ENCODE results near the gene SUGP2. TPM values are rescaled to one million over a fixed set of nuclear protein-coding genes. Genes with fewer than 3 reads are reported as not detected.

SUGP2 gene
- polyA plus RNA-seq, 1 donor from 2014 or later, result 204 TPM

GRCh38 chr19:18984251-18984650 is 49.1 kb downstream of the SUGP2 start:
- Histone ChIP-seq H3F3A (ENCODE audit: insufficient read depth, low read length, poor library complexity, severe bottlenecking) (no peaks in the 10 kb centered on the region), H4K20me1 (ENCODE audit: insufficient read depth) (no peaks in the 10 kb centered on the region), H3K9me2 (ENCODE audit: insufficient read depth, low read length) (no peaks in the 10 kb centered on the region), H3K27me3 (ENCODE audit: insufficient read depth, low read depth, low read length) (no peaks in the 10 kb centered on the region), H3K79me2 (replicated peaks; ENCODE audit: insufficient read depth, low read length) (no peaks in the 10 kb centered on the region), H3K9ac (ENCODE audit: low read length) (no peak overlapping the region), H3K36me3 (ENCODE audit: insufficient read depth, low read length) (no peaks in the 10 kb centered on the region), H3K9me3 (ENCODE audit: low read length) (no peaks in the 10 kb centered on the region), H2AFZ (ENCODE audit: low read depth, low read length) (no peak overlapping the region), H3K4me3 (ENCODE audit: low read length) (no peak overlapping the region), H3K27ac (ENCODE audit: low read length) (no peak overlapping the region), H3K4me2 (ENCODE audit: low read length) (no peak overlapping the region)
- no peak for TF ChIP-seq EZH2 (IDR thresholded peaks at IDR 0.05; ENCODE audit: borderline replicate concordance, insufficient read depth, low read length, poor library complexity, severe bottlenecking)
- TF ChIP-seq REST (IDR thresholded peaks at IDR 0.05; ENCODE audit: borderline replicate concordance), result no peak

- H3K27ac ChIP-seq (ENCODE audit: low read length), result no peak overlapping the region
Measured at GRCh38 chr19:18982669-18983068, 50.6 kb downstream of the SUGP2 start.

GRCh38 chr19:18980432-18981020 is 52.8 kb downstream of the SUGP2 start:
- Histone ChIP-seq H3K27ac (ENCODE audit: low read length) (no peak overlapping the region), H3F3A (ENCODE audit: insufficient read depth, low read length, poor library complexity, severe bottlenecking) (no peaks in the 10 kb centered on the region), H3K4me3 (ENCODE audit: low read length) (no peak overlapping the region), H2AFZ (ENCODE audit: low read depth, low read length) (no peak overlapping the region), H3K9me3 (ENCODE audit: low read length) (no peaks in the 10 kb centered on the region), H3K36me3 (ENCODE audit: insufficient read depth, low read length) (no peaks in the 10 kb centered on the region), H3K9ac (ENCODE audit: low read length) (no peak overlapping the region), H3K27me3 (ENCODE audit: insufficient read depth, low read depth, low read length) (no peaks in the 10 kb centered on the region), H3K4me2 (ENCODE audit: low read length) (no peak overlapping the region), H3K9me2 (ENCODE audit: insufficient read depth, low read length) (no peaks in the 10 kb centered on the region), H4K20me1 (ENCODE audit: insufficient read depth) (no peaks in the 10 kb centered on the region), H3K79me2 (replicated peaks; ENCODE audit: insufficient read depth, low read length) (no peaks in the 10 kb centered on the region)
- TF ChIP-seq REST (IDR thresholded peaks at IDR 0.05; ENCODE audit: borderline replicate concordance), result no peak
- TF ChIP-seq CTCF (IDR thresholded peaks at IDR 0.05; ENCODE audit: poor library complexity, severe bottlenecking), result no peak
- TF ChIP-seq EZH2 (IDR thresholded peaks at IDR 0.05; ENCODE audit: borderline replicate concordance, insufficient read depth, low read length, poor library complexity, severe bottlenecking), result no peak
- no peak for TF ChIP-seq MXI1 (conservative IDR thresholded peaks at IDR 0.05; ENCODE audit: poor library complexity, severe bottlenecking)
- TF ChIP-seq RAD21 (conservative IDR thresholded peaks at IDR 0.05), result no peak
- TF ChIP-seq SMC3 (conservative IDR thresholded peaks at IDR 0.05; ENCODE audit: poor library complexity), result no peak

More at GRCh38 chr19:18982669-18983068, 50.6 kb downstream of the SUGP2 start:
- TF ChIP-seq CTCF (IDR thresholded peaks at IDR 0.05; ENCODE audit: poor library complexity, severe bottlenecking) (no peak), EZH2 (IDR thresholded peaks at IDR 0.05; ENCODE audit: borderline replicate concordance, insufficient read depth, low read length, poor library complexity, severe bottlenecking) (no peak), RAD21 (conservative IDR thresholded peaks at IDR 0.05) (no peak), MXI1 (conservative IDR thresholded peaks at IDR 0.05; ENCODE audit: poor library complexity, severe bottlenecking) (no peak)
- Histone ChIP-seq H4K20me1 (ENCODE audit: insufficient read depth) (no peaks in the 10 kb centered on the region), H3K27me3 (ENCODE audit: insufficient read depth, low read depth, low read length) (no peaks in the 10 kb centered on the region), H3K4me3 (ENCODE audit: low read length) (no peak overlapping the region), H3K36me3 (ENCODE audit: insufficient read depth, low read length) (no peaks in the 10 kb centered on the region), H3K4me2 (ENCODE audit: low read length) (no peak overlapping the region), H2AFZ (ENCODE audit: low read depth, low read length) (no peak overlapping the region), H3K9me3 (ENCODE audit: low read length) (no peaks in the 10 kb centered on the region), H3K9me2 (ENCODE audit: insufficient read depth, low read length) (no peaks in the 10 kb centered on the region), H3K9ac (ENCODE audit: low read length) (no peak overlapping the region), H3F3A (ENCODE audit: insufficient read depth, low read length, poor library complexity, severe bottlenecking) (no peaks in the 10 kb centered on the region), H3K79me2 (replicated peaks; ENCODE audit: insufficient read depth, low read length) (no peaks in the 10 kb centered on the region)

Data from neural cell (in vitro differentiated cells).